ENCODE results near the gene B4GAT1.

Gene B4GAT1

GRCh38 chr11:66330931-66331330, 16.5 kb downstream of the B4GAT1 start:
- no peak for TF ChIP-seq CTCF (IDR thresholded peaks at IDR 0.05; ENCODE audit: low read depth, low read length, missing control alignments)
- H3K4me3 ChIP-seq (ENCODE audit: low read depth, low read length): no peak overlapping the region
- in situ Hi-C loops (cut with HindIII; ENCODE audit: low sequenced_read_pairs): loop anchor here (10.0 kb wide), 1 partner anchor 56 kb away; the partner anchor contains the start of gene CNIH2
- no peak for DNase-seq (ENCODE audit: low read depth)

- no peak for TF ChIP-seq CTCF (IDR thresholded peaks at IDR 0.05; ENCODE audit: low read depth, low read length, missing control alignments)
- H3K4me3 ChIP-seq (ENCODE audit: low read depth, low read length): no peak overlapping the region
Measured at GRCh38 chr11:66329165-66329673, 18.2 kb downstream of the B4GAT1 start.

GRCh38 chr11:66328302-66329144, 18.9 kb downstream of the B4GAT1 start:
- in situ Hi-C loops (cut with HindIII; ENCODE audit: low sequenced_read_pairs): no loop called here
- no peak for DNase-seq (ENCODE audit: low read depth)
- peak; percentile 92 for TF ChIP-seq CTCF (IDR thresholded peaks at IDR 0.05; ENCODE audit: low read depth, low read length, missing control alignments)
- H3K4me3 ChIP-seq (ENCODE audit: low read depth, low read length): no peak overlapping the region

More at GRCh38 chr11:66329165-66329673, 18.2 kb downstream of the B4GAT1 start:
- no peak for DNase-seq (ENCODE audit: low read depth)
- in situ Hi-C loops (cut with HindIII; ENCODE audit: low sequenced_read_pairs): no loop called here

- TF ChIP-seq CTCF (IDR thresholded peaks at IDR 0.05; ENCODE audit: low read depth, low read length, missing control alignments): no peak
- no peak for DNase-seq (ENCODE audit: low read depth)
- H3K4me3 ChIP-seq (ENCODE audit: low read depth, low read length): no peak overlapping the region
- in situ Hi-C loops (cut with HindIII; ENCODE audit: low sequenced_read_pairs): no loop called here
Measured at GRCh38 chr11:66328031-66328301, 19.5 kb downstream of the B4GAT1 start.

- no peak for TF ChIP-seq CTCF (IDR thresholded peaks at IDR 0.05; ENCODE audit: low read depth, low read length, missing control alignments)
- no peak overlapping the region for H3K4me3 ChIP-seq (ENCODE audit: low read depth, low read length)
- no peak for DNase-seq (ENCODE audit: low read depth)
Measured at GRCh38 chr11:66327171-66328030, 20.0 kb downstream of the B4GAT1 start.

GRCh38 chr11:66326261-66327111, 20.9 kb downstream of the B4GAT1 start:
- in situ Hi-C loops (cut with HindIII; ENCODE audit: low sequenced_read_pairs): no loop called here
- no peak for DNase-seq (ENCODE audit: low read depth)
- no peak for TF ChIP-seq CTCF (IDR thresholded peaks at IDR 0.05; ENCODE audit: low read depth, low read length, missing control alignments)
- H3K4me3 ChIP-seq (ENCODE audit: low read depth, low read length): no peak overlapping the region

More at GRCh38 chr11:66327171-66328030, 20.0 kb downstream of the B4GAT1 start:
- in situ Hi-C loops (cut with HindIII; ENCODE audit: low sequenced_read_pairs): no loop called here
